SK-N-SH (cell line): ENCODE data around the gene THOC2. TPM values are rescaled to one million over a fixed set of nuclear protein-coding genes. Genes with fewer than 3 reads are reported as not detected.

Source experiments
- CTCF ChIA-PET: fragments of 300-600, 350-600 bp; formaldehyde crosslinking; extraction: SDS; loops from one replicate; lab custom pipeline; 2021; lab: Yijun Ruan, JAX
- POLR2A ChIA-PET: fragments of 350-600 bp; sonication (Branson Sonifier 250); formaldehyde crosslinking; extraction: SDS; loops from one replicate; lab custom pipeline; 2020; ENCODE audit warnings: antibody characterized with exemption, inconsistent platforms; lab: Yijun Ruan, JAX
- DNase-seq: peaks from one replicate; pipeline ENCODE4 v3.0.0; 2012
- H2AFZ ChIP-seq: fragments of 200-600 bp; sonication (generic); 2 replicates; pipeline ENCODE4 v1.8.1; 2016; ENCODE audit warnings: antibody characterized with exemption, mild to moderate bottlenecking, low read depth
- H3F3A ChIP-seq: fragments of 200-600 bp; sonication (generic); replicated peaks from 2 replicates; pipeline ENCODE3; 2016; ENCODE audit warnings: antibody characterized with exemption, mild to moderate bottlenecking; ENCODE audit not compliant: insufficient read depth
- H3K27ac ChIP-seq, 2 experiments: fragments of 200-500 bp in 1 of 2; fragments of 200-600 bp in 1 of 2; sonication (Bioruptor generic) in 1 of 2; sonication (generic), shearing (Covaris generic) in 1 of 2; 2 replicates each; pipeline versions ENCODE4 v1.5.1 to v1.6.1; 2014 to 2016; ENCODE audit warnings: low read depth in 2 of 2, inconsistent platforms in 1 of 2, low read length in 1 of 2, mild to moderate bottlenecking in 1 of 2, mixed read lengths in 1 of 2
- H3K27me3 ChIP-seq: fragments of 200-600 bp; sonication (generic), shearing (Covaris generic); 2 replicates; pipeline ENCODE4 v1.6.1; 2016; ENCODE audit warnings: mixed run types; ENCODE audit not compliant: insufficient read depth
- H3K36me3 ChIP-seq, 2 experiments: fragments of 200-500 bp in 1 of 2; fragments of 200-600 bp in 1 of 2; sonication (Bioruptor generic) in 1 of 2; sonication (generic) in 1 of 2; replicated peaks in 1 of 2; 2 replicates each; pipeline versions ENCODE3 to v1.5.1; 2014 to 2016; ENCODE audit warnings: low read length in 1 of 2, mild to moderate bottlenecking in 1 of 2; ENCODE audit not compliant: insufficient read depth in 2 of 2, control insufficient read depth in 1 of 2
- H3K4me1 ChIP-seq, 2 experiments: fragments of 200-500 bp in 1 of 2; fragments of 200-600 bp in 1 of 2; sonication (Bioruptor generic) in 1 of 2; sonication (generic), shearing (Covaris generic) in 1 of 2; 2 replicates each; pipeline versions ENCODE4 v1.5.1 to v1.6.1; 2014 to 2016; ENCODE audit warnings: low read depth in 1 of 2, low read length in 1 of 2, mixed run types in 1 of 2; ENCODE audit not compliant: insufficient read depth in 2 of 2, control insufficient read depth in 1 of 2
- H3K4me2 ChIP-seq: fragments of 200-600 bp; sonication (generic), shearing (Covaris generic); 2 replicates; pipeline ENCODE4 v1.6.1; 2017; ENCODE audit warnings: mixed run types
- H3K4me3 ChIP-seq, 2 experiments: fragments of 200-500 bp in 1 of 2; fragments of 200-600 bp in 1 of 2; sonication (Bioruptor generic) in 1 of 2; sonication (generic), shearing (Covaris generic) in 1 of 2; 2 replicates each; pipeline versions ENCODE4 v1.5.1 to v1.8.1; 2014 to 2016; ENCODE audit warnings: low read depth in 2 of 2, inconsistent platforms in 1 of 2, low read length in 1 of 2, mild to moderate bottlenecking in 1 of 2, mixed read lengths in 1 of 2, moderate library complexity in 1 of 2
- H3K79me2 ChIP-seq: fragments of 200-600 bp; sonication (generic); 2 replicates; pipeline ENCODE4 v1.8.1; 2017; ENCODE audit warnings: mild to moderate bottlenecking; ENCODE audit not compliant: insufficient read depth
- H3K9ac ChIP-seq: fragments of 200-600 bp; sonication (generic); 2 replicates; pipeline ENCODE4 v1.6.1; 2017; ENCODE audit warnings: mixed run types
- H3K9me2 ChIP-seq: fragments of 200-600 bp; sonication (generic); 2 replicates; pipeline ENCODE4 v1.6.1; 2017; ENCODE audit warnings: mixed run types
- H3K9me3 ChIP-seq: fragments of 200-600 bp; sonication (generic); 2 replicates; pipeline ENCODE4 v1.6.1; 2017; ENCODE audit warnings: mixed run types, mild to moderate bottlenecking, moderate library complexity
- H4K20me1 ChIP-seq: fragments of 200-600 bp; sonication (generic); 2 replicates; pipeline ENCODE4 v1.6.1; 2017; ENCODE audit warnings: mild to moderate bottlenecking, mixed run types; ENCODE audit not compliant: insufficient read depth
- EZH2phosphoT487 ChIP-seq: fragments of 200-600 bp; sonication (generic); IDR thresholded peaks from 2 replicates; pipeline ENCODE4 v1.6.1; 2017; ENCODE audit warnings: low read depth, mixed run types, mild to moderate bottlenecking, antibody characterized with exemption, moderate library complexity, borderline replicate concordance
- FOSL2 ChIP-seq: IDR thresholded peaks from 2 replicates; pipeline ENCODE4 v1.4.0; 2012; ENCODE audit warnings: low read depth, mild to moderate bottlenecking, moderate library complexity, borderline replicate concordance
- GATA2 ChIP-seq: sonication (generic); formaldehyde crosslinking; IDR thresholded peaks from 2 replicates; pipeline ENCODE4 v1.5.0; 2020; ENCODE audit warnings: mild to moderate bottlenecking, missing genetic modification reagents
- MAX ChIP-seq: IDR thresholded peaks from 2 replicates; pipeline ENCODE4 v1.4.0; 2012; ENCODE audit warnings: low read depth
- NFIC ChIP-seq: IDR thresholded peaks from 2 replicates; pipeline ENCODE4 v1.4.0; 2012; ENCODE audit warnings: borderline replicate concordance
- NRF1 ChIP-seq: IDR thresholded peaks from 2 replicates; pipeline ENCODE4 v1.6.1; 2012; ENCODE audit warnings: low read depth, mild to moderate bottlenecking, low read length
- RAD21 ChIP-seq: IDR thresholded peaks from 2 replicates; pipeline ENCODE4 v1.6.1; 2012; ENCODE audit warnings: mild to moderate bottlenecking, low read length
- RCOR1 ChIP-seq: fragments of 150-350 bp; IDR thresholded peaks from 2 replicates; pipeline ENCODE4 v1.6.1; 2017; ENCODE audit warnings: antibody characterized with exemption, low read length
- RFX5 ChIP-seq: IDR thresholded peaks from 2 replicates; pipeline ENCODE4 v1.6.1; 2012; ENCODE audit warnings: mild to moderate bottlenecking, improper control_type of control experiment, low read length
- RXRA ChIP-seq: IDR thresholded peaks from 2 replicates; pipeline ENCODE4 v1.4.0; 2012; ENCODE audit warnings: low read depth, mild to moderate bottlenecking, borderline replicate concordance
- SMC3 ChIP-seq: IDR thresholded peaks from 2 replicates; pipeline ENCODE4 v1.6.1; 2012; ENCODE audit warnings: low read depth, low read length, improper control_type of control experiment
- TAF1 ChIP-seq: IDR thresholded peaks from 2 replicates; pipeline ENCODE4 v1.6.1; 2012; ENCODE audit warnings: low read depth, mild to moderate bottlenecking, low read length, moderate library complexity, borderline replicate concordance
- TCF12 ChIP-seq: IDR thresholded peaks from 2 replicates; pipeline ENCODE4 v1.4.0; 2012
- whole genome bisulfite sequencing: methylation state at CpG from one replicate; pipeline ENCODE4 v1.1.6; 2017; ENCODE audit warnings: low lambda C conversion rate; 5-methylcytosine and 5-hydroxymethylcytosine counted together
- polyA plus RNA-seq, 3 experiments: library from polyadenylated mRNA; depleted of rRNA; stranded (reverse); fragments of >200 nt; gene quantifications; 2 replicates each; pipeline ENCODE4 v1.2.3, GENCODE V29; 2012
- TF ChIP-seq, protein P1 (sequence below): fragments of 200-600 bp; sonication (generic); IDR thresholded peaks from 2 replicates; pipeline ENCODE4 v1.6.1; 2017; ENCODE audit warnings: antibody characterized with exemption, mild to moderate bottlenecking, moderate library complexity
- TF ChIP-seq, protein P2 (sequence below): IDR thresholded peaks from 2 replicates; pipeline ENCODE4 v1.4.0; 2012; ENCODE audit warnings: low read depth, borderline replicate concordance
- TF ChIP-seq, protein P3 (sequence below): IDR thresholded peaks from 2 replicates; pipeline ENCODE4 v1.4.0; 2012; ENCODE audit warnings: low read depth, borderline replicate concordance

The THOC2 gene
- polyA plus RNA-seq, 1 of the 3 experiments (the other 2 are of a cell fraction) = 26.7 TPM

- no peaks in the 10 kb centered on the region for H3F3A ChIP-seq
- no peaks in the 10 kb centered on the region for H3K4me1 ChIP-seq
- H3K9ac ChIP-seq = no peak overlapping the region
- H3K79me2 ChIP-seq = no peaks in the 10 kb centered on the region
- H3K9me3 ChIP-seq = no peaks in the 10 kb centered on the region
- no peak overlapping the region for H2AFZ ChIP-seq
- H3K4me3 ChIP-seq = no peak overlapping the region
- no peaks in the 10 kb centered on the region for H3K9me2 ChIP-seq
- H4K20me1 ChIP-seq = no peaks in the 10 kb centered on the region
- H3K36me3 ChIP-seq = peaks cover 12 to 27% of the 10 kb centered on the region in 2 experiments
- DNase-seq = no peak
- POLR2A ChIA-PET = no interaction called here
- no peak overlapping the region for H3K27ac ChIP-seq
- CTCF ChIA-PET = no interaction called here
- 32% methylated on average over 1 of the region's 1 CpG for WGBS
- TF ChIP-seq FOSL2 = no peak
- no peak for TF ChIP-seq RCOR1
- no peak for TF ChIP-seq RXRA
- TF ChIP-seq, protein P1, sequence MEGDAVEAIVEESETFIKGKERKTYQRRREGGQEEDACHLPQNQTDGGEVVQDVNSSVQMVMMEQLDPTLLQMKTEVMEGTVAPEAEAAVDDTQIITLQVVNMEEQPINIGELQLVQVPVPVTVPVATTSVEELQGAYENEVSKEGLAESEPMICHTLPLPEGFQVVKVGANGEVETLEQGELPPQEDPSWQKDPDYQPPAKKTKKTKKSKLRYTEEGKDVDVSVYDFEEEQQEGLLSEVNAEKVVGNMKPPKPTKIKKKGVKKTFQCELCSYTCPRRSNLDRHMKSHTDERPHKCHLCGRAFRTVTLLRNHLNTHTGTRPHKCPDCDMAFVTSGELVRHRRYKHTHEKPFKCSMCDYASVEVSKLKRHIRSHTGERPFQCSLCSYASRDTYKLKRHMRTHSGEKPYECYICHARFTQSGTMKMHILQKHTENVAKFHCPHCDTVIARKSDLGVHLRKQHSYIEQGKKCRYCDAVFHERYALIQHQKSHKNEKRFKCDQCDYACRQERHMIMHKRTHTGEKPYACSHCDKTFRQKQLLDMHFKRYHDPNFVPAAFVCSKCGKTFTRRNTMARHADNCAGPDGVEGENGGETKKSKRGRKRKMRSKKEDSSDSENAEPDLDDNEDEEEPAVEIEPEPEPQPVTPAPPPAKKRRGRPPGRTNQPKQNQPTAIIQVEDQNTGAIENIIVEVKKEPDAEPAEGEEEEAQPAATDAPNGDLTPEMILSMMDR = no peak
- TF ChIP-seq NFIC = no peak
- TF ChIP-seq, protein P2, sequence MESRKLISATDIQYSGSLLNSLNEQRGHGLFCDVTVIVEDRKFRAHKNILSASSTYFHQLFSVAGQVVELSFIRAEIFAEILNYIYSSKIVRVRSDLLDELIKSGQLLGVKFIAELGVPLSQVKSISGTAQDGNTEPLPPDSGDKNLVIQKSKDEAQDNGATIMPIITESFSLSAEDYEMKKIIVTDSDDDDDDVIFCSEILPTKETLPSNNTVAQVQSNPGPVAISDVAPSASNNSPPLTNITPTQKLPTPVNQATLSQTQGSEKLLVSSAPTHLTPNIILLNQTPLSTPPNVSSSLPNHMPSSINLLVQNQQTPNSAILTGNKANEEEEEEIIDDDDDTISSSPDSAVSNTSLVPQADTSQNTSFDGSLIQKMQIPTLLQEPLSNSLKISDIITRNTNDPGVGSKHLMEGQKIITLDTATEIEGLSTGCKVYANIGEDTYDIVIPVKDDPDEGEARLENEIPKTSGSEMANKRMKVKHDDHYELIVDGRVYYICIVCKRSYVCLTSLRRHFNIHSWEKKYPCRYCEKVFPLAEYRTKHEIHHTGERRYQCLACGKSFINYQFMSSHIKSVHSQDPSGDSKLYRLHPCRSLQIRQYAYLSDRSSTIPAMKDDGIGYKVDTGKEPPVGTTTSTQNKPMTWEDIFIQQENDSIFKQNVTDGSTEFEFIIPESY = no peak
- no peak for TF ChIP-seq SMC3
- no peak for TF ChIP-seq MAX
- TF ChIP-seq, protein P3, sequence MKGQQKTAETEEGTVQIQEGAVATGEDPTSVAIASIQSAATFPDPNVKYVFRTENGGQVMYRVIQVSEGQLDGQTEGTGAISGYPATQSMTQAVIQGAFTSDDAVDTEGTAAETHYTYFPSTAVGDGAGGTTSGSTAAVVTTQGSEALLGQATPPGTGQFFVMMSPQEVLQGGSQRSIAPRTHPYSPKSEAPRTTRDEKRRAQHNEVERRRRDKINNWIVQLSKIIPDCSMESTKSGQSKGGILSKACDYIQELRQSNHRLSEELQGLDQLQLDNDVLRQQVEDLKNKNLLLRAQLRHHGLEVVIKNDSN = no peak
- no peak for TF ChIP-seq GATA2
- TF ChIP-seq EZH2phosphoT487 = no peak
- no peak for TF ChIP-seq TAF1
- no peak for TF ChIP-seq TCF12
- TF ChIP-seq RFX5 = no peak
- no peak for TF ChIP-seq RAD21
- no peak for TF ChIP-seq NRF1
- H3K4me2 ChIP-seq = no peak overlapping the region
- H3K27me3 ChIP-seq = no peaks in the 10 kb centered on the region
Measured at GRCh38 chrX:123607270-123607669, 125.6 kb downstream of the THOC2 start.
